Esophagus muscularis mucosa (tissue), 4 donors: ENCODE results near the gene TBC1D8B.

Experiments used
- CTCF ChIP-seq, 3 experiments: fragments of 200-600 bp in 2 of 3; fragments of 450-650 bp in 1 of 3; sonication (generic) in 2 of 3; IDR thresholded peaks; one replicate each; pipeline ENCODE4 v1.5.1; 2017 to 2019; ENCODE audit warnings: antibody characterized with exemption in 3 of 3, mild to moderate bottlenecking in 2 of 3, moderate library complexity in 1 of 3
- EP300 ChIP-seq: sonication (generic); formaldehyde crosslinking; IDR thresholded peaks from one replicate; pipeline ENCODE4 v1.6.1; 2017; ENCODE audit warnings: antibody characterized with exemption
- POLR2A ChIP-seq: fragments of 450-650 bp; IDR thresholded peaks from one replicate; pipeline ENCODE4 v1.6.1; 2017; ENCODE audit warnings: antibody characterized with exemption, moderate library complexity, mild to moderate bottlenecking, low read depth
- POLR2AphosphoS5 ChIP-seq, 2 donors: sonication (generic); formaldehyde crosslinking; IDR thresholded peaks; one replicate each; pipeline ENCODE4 v1.6.1; 2017; ENCODE audit warnings: antibody characterized with exemption in 2 of 2

- TF ChIP-seq CTCF (IDR thresholded peaks at IDR 0.05) (no peak), POLR2A (no peak), POLR2AphosphoS5 (IDR thresholded peaks at IDR 0.05) (no peak), EP300 (no peak)
Measured at GRCh38 chrX:106899276-106899675, 96.8 kb downstream of the TBC1D8B start.
